OCI-LY1 (cell line): ENCODE results near the gene ANKRD31.
"Not testable (repeated sequence)": the region's sequence is repeated elsewhere in the genome, so short reads cannot be mapped to it uniquely, and the experiment has no call there.

Experiments
- H2AFZ ChIP-seq: fragments of 200-600 bp; sonication (generic), shearing (Covaris generic); 2 replicates; pipeline ENCODE4 v1.6.0; 2014; ENCODE audit warnings: antibody characterized with exemption, mild to moderate bottlenecking, low read length
- H3F3A ChIP-seq: fragments of 200-600 bp; sonication (generic), shearing (Covaris generic); 2 replicates; pipeline ENCODE4 v1.6.0; 2014; ENCODE audit warnings: mild to moderate bottlenecking, antibody characterized with exemption, low read length, moderate library complexity; ENCODE audit not compliant: insufficient read depth
- H3K27ac ChIP-seq: fragments of 200-600 bp; sonication (generic); 2 replicates; pipeline ENCODE4 v1.5.1; 2014; ENCODE audit warnings: low read length, mixed run types, mild to moderate bottlenecking, low read depth; ENCODE audit not compliant: poor library complexity, severe bottlenecking
- H3K27me3 ChIP-seq: fragments of 200-600 bp; sonication (generic); 2 replicates; pipeline ENCODE4 v1.6.0; 2014; ENCODE audit warnings: antibody characterized with exemption, mild to moderate bottlenecking, low read length, moderate library complexity; ENCODE audit not compliant: insufficient read depth
- H3K36me3 ChIP-seq: fragments of 200-600 bp; sonication (generic); 2 replicates; pipeline ENCODE4 v1.6.1; 2014; ENCODE audit warnings: mild to moderate bottlenecking, antibody characterized with exemption, low read length, moderate library complexity, mixed read lengths; ENCODE audit not compliant: insufficient read depth
- H3K4me1 ChIP-seq: fragments of 200-600 bp; sonication (generic); 2 replicates; pipeline ENCODE4 v1.5.1; 2014; ENCODE audit warnings: mild to moderate bottlenecking, low read length, moderate library complexity; ENCODE audit not compliant: insufficient read depth, severe bottlenecking
- H3K4me2 ChIP-seq: fragments of 200-600 bp; sonication (generic), shearing (Covaris generic); 2 replicates; pipeline ENCODE4 v1.6.1; 2014; ENCODE audit warnings: low read length
- H3K4me3 ChIP-seq: fragments of 200-600 bp; sonication (generic); 2 replicates; pipeline ENCODE4 v1.5.1; 2014; ENCODE audit warnings: low read length, low read depth, mild to moderate bottlenecking, mixed read lengths; ENCODE audit not compliant: poor library complexity, severe bottlenecking
- H3K79me2 ChIP-seq: fragments of 200-600 bp; shearing (Covaris generic); 2 replicates; pipeline ENCODE4 v1.6.1; 2016; ENCODE audit warnings: mixed run types, low read length, mixed read lengths; ENCODE audit not compliant: insufficient read depth
- H3K9ac ChIP-seq: fragments of 200-600 bp; sonication (generic), shearing (Covaris generic); 2 replicates; pipeline ENCODE4 v1.6.1; 2014; ENCODE audit warnings: mild to moderate bottlenecking, low read length, mixed read lengths
- H3K9me2 ChIP-seq: fragments of 200-600 bp; sonication (generic), shearing (Covaris generic); 2 replicates; pipeline ENCODE4 v1.6.1; 2014; ENCODE audit warnings: low read depth, mild to moderate bottlenecking, low read length, mixed read lengths
- H3K9me3 ChIP-seq: fragments of 200-600 bp; shearing (Covaris generic); 2 replicates; pipeline ENCODE4 v1.6.1; 2014; ENCODE audit warnings: low read length, mixed read lengths
- H4K20me1 ChIP-seq: fragments of 200-600 bp; sonication (generic), shearing (Covaris generic); 2 replicates; pipeline ENCODE4 v1.6.0; 2016; ENCODE audit warnings: mild to moderate bottlenecking, low read length; ENCODE audit not compliant: insufficient read depth
- EZH2 ChIP-seq: fragments of 200-600 bp; sonication (generic), shearing (Covaris generic); IDR thresholded peaks from 2 replicates; pipeline ENCODE4 v1.8.0; 2017; ENCODE audit warnings: borderline replicate concordance, mixed run types, mild to moderate bottlenecking, antibody characterized with exemption, low read length, moderate library complexity, mixed read lengths
- TF ChIP-seq, protein P1 (sequence below): fragments of 200-600 bp; sonication (generic), shearing (Covaris generic); IDR thresholded peaks from 2 replicates; pipeline ENCODE4 v1.5.1; 2017; ENCODE audit warnings: mild to moderate bottlenecking, antibody characterized with exemption, low read length, moderate library complexity, mixed read lengths

The ANKRD31 gene

DNA sequence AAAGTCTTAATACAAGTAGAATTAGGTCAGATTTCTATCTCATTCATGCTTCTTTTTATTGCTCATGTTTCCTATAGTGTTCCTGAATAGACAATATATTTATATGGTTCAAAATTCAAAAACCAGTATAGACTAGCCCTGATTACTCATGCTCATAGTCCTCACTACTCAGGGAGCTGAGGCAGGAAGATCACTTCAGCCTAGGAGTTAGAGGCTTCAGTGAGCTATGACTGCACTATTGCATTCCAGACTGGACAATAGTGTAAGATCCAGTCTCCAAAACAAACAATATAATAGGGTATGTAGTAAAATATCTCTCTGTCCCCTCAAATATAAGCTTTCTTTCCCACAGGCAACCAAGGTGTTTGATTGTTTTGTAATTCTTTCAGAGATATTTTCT is 2.4 kb downstream of the ANKRD31 start:
- Histone ChIP-seq H4K20me1 (no peaks in the 10 kb centered on the region), H3K9me2 (no peaks in the 10 kb centered on the region), H3K79me2 (no peaks in the 10 kb centered on the region), H3K36me3 (no peaks in the 10 kb centered on the region), H3K4me2 (no peak overlapping the region), H3K27ac (no peak overlapping the region), H3K4me3 (no peak overlapping the region), H2AFZ (no peak overlapping the region), H3K4me1 (peaks cover 14% of the 10 kb centered on the region), H3F3A (no peaks in the 10 kb centered on the region), H3K9ac (no peak overlapping the region), H3K9me3 (no peaks in the 10 kb centered on the region), H3K27me3 (no peaks in the 10 kb centered on the region)
- no peak for TF ChIP-seq EZH2
- TF ChIP-seq, protein P1, sequence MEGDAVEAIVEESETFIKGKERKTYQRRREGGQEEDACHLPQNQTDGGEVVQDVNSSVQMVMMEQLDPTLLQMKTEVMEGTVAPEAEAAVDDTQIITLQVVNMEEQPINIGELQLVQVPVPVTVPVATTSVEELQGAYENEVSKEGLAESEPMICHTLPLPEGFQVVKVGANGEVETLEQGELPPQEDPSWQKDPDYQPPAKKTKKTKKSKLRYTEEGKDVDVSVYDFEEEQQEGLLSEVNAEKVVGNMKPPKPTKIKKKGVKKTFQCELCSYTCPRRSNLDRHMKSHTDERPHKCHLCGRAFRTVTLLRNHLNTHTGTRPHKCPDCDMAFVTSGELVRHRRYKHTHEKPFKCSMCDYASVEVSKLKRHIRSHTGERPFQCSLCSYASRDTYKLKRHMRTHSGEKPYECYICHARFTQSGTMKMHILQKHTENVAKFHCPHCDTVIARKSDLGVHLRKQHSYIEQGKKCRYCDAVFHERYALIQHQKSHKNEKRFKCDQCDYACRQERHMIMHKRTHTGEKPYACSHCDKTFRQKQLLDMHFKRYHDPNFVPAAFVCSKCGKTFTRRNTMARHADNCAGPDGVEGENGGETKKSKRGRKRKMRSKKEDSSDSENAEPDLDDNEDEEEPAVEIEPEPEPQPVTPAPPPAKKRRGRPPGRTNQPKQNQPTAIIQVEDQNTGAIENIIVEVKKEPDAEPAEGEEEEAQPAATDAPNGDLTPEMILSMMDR = no peak

DNA sequence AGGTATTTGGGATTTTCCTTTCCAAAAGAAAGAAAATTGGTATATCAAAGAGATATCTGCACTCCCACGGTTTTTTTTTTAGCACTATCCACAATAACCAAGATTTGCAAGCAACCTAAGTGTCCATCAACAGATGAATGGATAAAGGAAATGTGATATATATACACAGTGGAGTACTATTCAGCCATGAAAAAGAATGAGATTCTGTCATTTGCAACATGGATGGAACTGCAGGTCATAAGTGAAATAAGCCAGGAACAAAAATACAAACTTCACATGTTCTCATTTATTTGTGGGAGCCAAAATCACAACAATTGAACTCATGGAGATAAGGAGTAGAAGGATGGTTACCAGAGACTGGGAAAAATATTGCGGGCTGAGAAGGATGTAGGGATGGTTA is 9.8 kb downstream of the ANKRD31 start:
- no peaks in the 10 kb centered on the region for H3F3A ChIP-seq
- no peaks in the 10 kb centered on the region for H3K27me3 ChIP-seq
- no peaks in the 10 kb centered on the region for H4K20me1 ChIP-seq
- no peak for TF ChIP-seq EZH2
- TF ChIP-seq, protein P1 = no peak
- no peaks in the 10 kb centered on the region for H3K9me2 ChIP-seq
- no peaks in the 10 kb centered on the region for H3K4me1 ChIP-seq
- H3K9ac ChIP-seq = no peak overlapping the region
- no peak overlapping the region for H3K27ac ChIP-seq
- H3K79me2 ChIP-seq = no peaks in the 10 kb centered on the region
- no peaks in the 10 kb centered on the region for H3K9me3 ChIP-seq
- no peak overlapping the region for H3K4me2 ChIP-seq
- H3K4me3 ChIP-seq = no peak overlapping the region
- no peak overlapping the region for H2AFZ ChIP-seq
- no peaks in the 10 kb centered on the region for H3K36me3 ChIP-seq

DNA sequence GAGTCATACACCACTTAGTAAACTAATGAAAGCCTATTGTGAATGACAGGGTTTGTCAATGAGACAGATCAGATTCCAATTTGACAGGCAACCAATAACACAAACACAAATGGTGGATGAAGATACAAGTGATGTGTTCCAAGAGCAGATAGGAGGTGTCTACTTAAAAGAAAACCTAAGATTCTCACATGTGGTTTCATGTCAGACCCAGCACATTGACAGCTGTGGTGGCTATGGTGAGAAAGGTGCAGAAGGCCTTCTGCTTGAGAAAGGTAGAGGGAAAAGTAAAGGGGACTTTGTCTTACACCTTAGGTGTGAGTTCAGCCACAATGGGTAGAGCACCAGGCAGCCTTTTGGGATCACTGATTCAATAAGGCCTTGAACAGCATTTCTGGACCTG is 11.2 kb downstream of the ANKRD31 start:
- H3K9ac ChIP-seq = no peak overlapping the region
- H3K27ac ChIP-seq = no peak overlapping the region
- no peaks in the 10 kb centered on the region for H3K79me2 ChIP-seq
- H3K9me2 ChIP-seq = no peaks in the 10 kb centered on the region
- no peaks in the 10 kb centered on the region for H4K20me1 ChIP-seq
- no peak for TF ChIP-seq EZH2
- TF ChIP-seq, protein P1 = no peak
- H3F3A ChIP-seq = no peaks in the 10 kb centered on the region
- no peak overlapping the region for H3K4me3 ChIP-seq
- H3K27me3 ChIP-seq = no peaks in the 10 kb centered on the region
- H3K4me1 ChIP-seq = no peaks in the 10 kb centered on the region
- H3K36me3 ChIP-seq = no peaks in the 10 kb centered on the region
- H3K9me3 ChIP-seq = no peaks in the 10 kb centered on the region
- no peak overlapping the region for H2AFZ ChIP-seq
- no peak overlapping the region for H3K4me2 ChIP-seq

GRCh38 chr5:75220787-75221186 is 15.9 kb downstream of the ANKRD31 start:
- H3K9me2 ChIP-seq, H3K9me3 ChIP-seq, H3K4me3 ChIP-seq, H3K27ac ChIP-seq, H3K36me3 ChIP-seq, H3K4me1 ChIP-seq, H4K20me1 ChIP-seq, H3K9ac ChIP-seq, H3K79me2 ChIP-seq, H3K27me3 ChIP-seq, H3F3A ChIP-seq, H2AFZ ChIP-seq, H3K4me2 ChIP-seq: not testable (repeated sequence)
